GM18909 (cell line): ENCODE data around the gene ALKBH5.
"Not testable (repeated sequence)": the region's sequence is repeated elsewhere in the genome, so short reads cannot be mapped to it uniquely, and the experiment has no call there.

Source experiments
- ATAC-seq: cut with Tn5 transposase; IDR thresholded peaks from one replicate; pipeline ENCODE4 v1.9.1; 2021; ENCODE audit warnings: mild to moderate bottlenecking; ENCODE audit not compliant: unreplicated experiment, poor library complexity

The ALKBH5 gene

GRCh38 chr17:18213666-18214270 lies 30.1 kb downstream of the ALKBH5 start:
- ATAC-seq, result no peak

- not testable (repeated sequence) for ATAC-seq
Observed at GRCh38 chr17:18216906-18217305, 33.3 kb downstream of the ALKBH5 start.

GRCh38 chr17:18217412-18218015 lies 33.9 kb downstream of the ALKBH5 start:
- ATAC-seq, result no peak

- ATAC-seq, result no peak
Observed at GRCh38 chr17:18218756-18219415, 35.3 kb downstream of the ALKBH5 start.

GRCh38 chr17:18224053-18224386 lies 40.4 kb downstream of the ALKBH5 start:
- no peak for ATAC-seq

GRCh38 chr17:18224387-18225120 lies 40.9 kb downstream of the ALKBH5 start:
- no peak for ATAC-seq

GRCh38 chr17:18225121-18225641 lies 41.6 kb downstream of the ALKBH5 start, which contains the start of gene LLGL1:
TSS of gene LLGL1 (plus strand) at chr17:18225635. CDS start at chr17:18225683, 48 bp downstream.
- peak; percentile 92 for ATAC-seq

GRCh38 chr17:18225642-18226283 lies 42.1 kb downstream of the ALKBH5 start:
- peak; percentile 4 for ATAC-seq

- ATAC-seq, result no peak
Observed at GRCh38 chr17:18226284-18226945, 42.8 kb downstream of the ALKBH5 start.

- no peak for ATAC-seq
Observed at GRCh38 chr17:18227635-18228034, 44.0 kb downstream of the ALKBH5 start.

- ATAC-seq, result no peak
Observed at GRCh38 chr17:18228176-18228682, 44.6 kb downstream of the ALKBH5 start.

- no peak for ATAC-seq
Observed at GRCh38 chr17:18229254-18229653, 45.6 kb downstream of the ALKBH5 start.

GRCh38 chr17:18229771-18230170 lies 46.1 kb downstream of the ALKBH5 start:
- ATAC-seq, result no peak

GRCh38 chr17:18230288-18231141 lies 46.9 kb downstream of the ALKBH5 start:
- no peak for ATAC-seq

- ATAC-seq, result no peak
Observed at GRCh38 chr17:18231164-18231563, 47.5 kb downstream of the ALKBH5 start.

GRCh38 chr17:18233803-18234518 lies 50.3 kb downstream of the ALKBH5 start:
- no peak for ATAC-seq

GRCh38 chr17:18234853-18235380 lies 51.3 kb downstream of the ALKBH5 start:
- ATAC-seq, result no peak

- no peak for ATAC-seq
Observed at GRCh38 chr17:18235743-18236256, 52.2 kb downstream of the ALKBH5 start.
